A673 (cell line): Measurements from ENCODE around the gene RASA2.

Source experiments
- EZH2 ChIP-seq: fragments of 200-600 bp; sonication (generic); IDR thresholded peaks from 2 replicates; pipeline ENCODE4 v1.6.1; 2017; ENCODE audit warnings: borderline replicate concordance, low read depth, mild to moderate bottlenecking, mixed read lengths, antibody characterized with exemption, low read length; ENCODE audit not compliant: poor library complexity, severe bottlenecking
- TF ChIP-seq, protein P1 (sequence below): fragments of 300-800, 200-600 bp; sonication (generic); conservative IDR thresholded peaks from 2 replicates; pipeline ENCODE4 v1.5.1; 2017; ENCODE audit warnings: low read depth, mild to moderate bottlenecking, antibody characterized with exemption, low read length, moderate library complexity, mixed read lengths

DNA sequence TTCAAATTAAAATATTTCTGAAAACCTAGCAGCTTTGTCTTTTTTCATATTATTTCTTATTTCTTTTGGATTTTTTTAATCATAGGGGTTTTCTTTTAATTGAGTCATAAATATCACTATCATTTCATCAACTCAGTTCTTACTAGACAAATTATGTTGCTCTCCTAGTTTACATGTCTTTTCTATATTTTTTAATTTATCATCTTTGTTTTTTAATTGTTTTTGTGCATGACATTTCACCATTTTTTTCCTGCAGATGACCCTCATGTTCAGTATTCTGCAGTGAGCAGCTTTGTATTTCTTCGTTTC, 89.9 kb downstream of the RASA2 start:
- TF ChIP-seq, protein P1, sequence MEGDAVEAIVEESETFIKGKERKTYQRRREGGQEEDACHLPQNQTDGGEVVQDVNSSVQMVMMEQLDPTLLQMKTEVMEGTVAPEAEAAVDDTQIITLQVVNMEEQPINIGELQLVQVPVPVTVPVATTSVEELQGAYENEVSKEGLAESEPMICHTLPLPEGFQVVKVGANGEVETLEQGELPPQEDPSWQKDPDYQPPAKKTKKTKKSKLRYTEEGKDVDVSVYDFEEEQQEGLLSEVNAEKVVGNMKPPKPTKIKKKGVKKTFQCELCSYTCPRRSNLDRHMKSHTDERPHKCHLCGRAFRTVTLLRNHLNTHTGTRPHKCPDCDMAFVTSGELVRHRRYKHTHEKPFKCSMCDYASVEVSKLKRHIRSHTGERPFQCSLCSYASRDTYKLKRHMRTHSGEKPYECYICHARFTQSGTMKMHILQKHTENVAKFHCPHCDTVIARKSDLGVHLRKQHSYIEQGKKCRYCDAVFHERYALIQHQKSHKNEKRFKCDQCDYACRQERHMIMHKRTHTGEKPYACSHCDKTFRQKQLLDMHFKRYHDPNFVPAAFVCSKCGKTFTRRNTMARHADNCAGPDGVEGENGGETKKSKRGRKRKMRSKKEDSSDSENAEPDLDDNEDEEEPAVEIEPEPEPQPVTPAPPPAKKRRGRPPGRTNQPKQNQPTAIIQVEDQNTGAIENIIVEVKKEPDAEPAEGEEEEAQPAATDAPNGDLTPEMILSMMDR = 0 out of 2 replicates have a peak, but pooled peaks have one; percentile 6
- no peak for TF ChIP-seq EZH2
